ENCODE results near the gene CABP2. TPM values are rescaled to one million over a fixed set of nuclear protein-coding genes. Genes with fewer than 3 reads are reported as not detected.

CABP2 gene
- total RNA-seq, 3 donors from 2014 or later (not counting 1 experiment from before 2014, with no cell fraction given), result not detected

DNA sequence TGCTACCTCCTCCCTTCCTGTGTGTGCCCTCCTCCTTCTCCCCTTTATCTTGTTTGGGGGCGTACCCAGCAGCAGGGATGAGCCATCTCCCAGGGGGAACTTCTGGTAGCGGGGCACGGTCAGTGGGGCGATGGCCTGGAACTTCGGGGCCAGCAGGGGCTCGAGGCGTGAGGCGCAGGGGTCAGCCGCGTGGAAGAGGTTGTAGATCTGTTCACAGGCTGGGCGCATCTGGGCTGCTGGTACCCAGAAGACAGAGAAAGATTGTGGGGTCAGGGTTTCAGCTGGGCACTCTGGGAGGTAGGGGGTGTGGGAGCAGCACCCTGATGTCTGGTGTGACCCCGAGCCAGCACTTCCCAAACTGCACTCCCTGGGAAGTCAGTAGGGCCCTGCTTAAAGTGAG, 27.1 kb downstream of the CABP2 start:
- no peaks in the 10 kb centered on the region for H3K4me1 ChIP-seq (ENCODE audit: control insufficient read depth, insufficient read depth, low read length)
- peaks cover 84% of the 10 kb centered on the region for H3K36me3 ChIP-seq (ENCODE audit: control insufficient read depth, insufficient read depth, low read length)
- Mint-ChIP-seq H3K27ac (peak overlapping the region in 1 of 2 donors; percentile 49), H3K4me3 (no peak overlapping the region), H3K9me3 (no peaks in the 10 kb centered on the region), H3K36me3 (peaks cover 7% of the 10 kb centered on the region), H3K27me3 (ENCODE audit: low read depth in 2 of 2) (no peaks in the 10 kb centered on the region), H3K4me1 (peaks cover 6 to 8% of the 10 kb centered on the region in 2 donors)
- H3K4me3 ChIP-seq (ENCODE audit: low read length), result no peak overlapping the region
- TF ChIP-seq, protein P1, sequence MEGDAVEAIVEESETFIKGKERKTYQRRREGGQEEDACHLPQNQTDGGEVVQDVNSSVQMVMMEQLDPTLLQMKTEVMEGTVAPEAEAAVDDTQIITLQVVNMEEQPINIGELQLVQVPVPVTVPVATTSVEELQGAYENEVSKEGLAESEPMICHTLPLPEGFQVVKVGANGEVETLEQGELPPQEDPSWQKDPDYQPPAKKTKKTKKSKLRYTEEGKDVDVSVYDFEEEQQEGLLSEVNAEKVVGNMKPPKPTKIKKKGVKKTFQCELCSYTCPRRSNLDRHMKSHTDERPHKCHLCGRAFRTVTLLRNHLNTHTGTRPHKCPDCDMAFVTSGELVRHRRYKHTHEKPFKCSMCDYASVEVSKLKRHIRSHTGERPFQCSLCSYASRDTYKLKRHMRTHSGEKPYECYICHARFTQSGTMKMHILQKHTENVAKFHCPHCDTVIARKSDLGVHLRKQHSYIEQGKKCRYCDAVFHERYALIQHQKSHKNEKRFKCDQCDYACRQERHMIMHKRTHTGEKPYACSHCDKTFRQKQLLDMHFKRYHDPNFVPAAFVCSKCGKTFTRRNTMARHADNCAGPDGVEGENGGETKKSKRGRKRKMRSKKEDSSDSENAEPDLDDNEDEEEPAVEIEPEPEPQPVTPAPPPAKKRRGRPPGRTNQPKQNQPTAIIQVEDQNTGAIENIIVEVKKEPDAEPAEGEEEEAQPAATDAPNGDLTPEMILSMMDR (IDR thresholded peaks at IDR 0.05), result no peak
- H3K27ac ChIP-seq (ENCODE audit: low read length), result no peak overlapping the region
- intact Hi-C loops (cut with micrococcal nuclease), result no loop called here
- 96% methylated on average over 12 of the region's 12 CpGs for WGBS (ENCODE audit: insufficient coverage)
- ATAC-seq (no peak), DNase-seq (no peak)
- H3K9me3 ChIP-seq (ENCODE audit: control insufficient read depth, insufficient read depth, low read length), result no peaks in the 10 kb centered on the region
- H3K27me3 ChIP-seq (ENCODE audit: control insufficient read depth, insufficient read depth, low read length), result no peaks in the 10 kb centered on the region

GRCh38 chr11:67495234-67496005, 27.8 kb downstream of the CABP2 start:
- Mint-ChIP-seq H3K4me1 (peaks cover 0 to under 1% of the 10 kb centered on the region in 2 donors), H3K27me3 (ENCODE audit: low read depth in 2 of 2) (no peaks in the 10 kb centered on the region), H3K9me3 (no peaks in the 10 kb centered on the region), H3K27ac (no peak overlapping the region), H3K36me3 (no peaks in the 10 kb centered on the region), H3K4me3 (no peak overlapping the region)
- H3K4me1 ChIP-seq (ENCODE audit: control insufficient read depth, insufficient read depth, low read length), result no peaks in the 10 kb centered on the region
- H3K4me3 ChIP-seq (ENCODE audit: low read length), result no peak overlapping the region
- intact Hi-C loops (cut with micrococcal nuclease), result no loop called here
- H3K9me3 ChIP-seq (ENCODE audit: control insufficient read depth, insufficient read depth, low read length), result no peaks in the 10 kb centered on the region
- TF ChIP-seq, protein P1 (IDR thresholded peaks at IDR 0.05), result no peak
- H3K27me3 ChIP-seq (ENCODE audit: control insufficient read depth, insufficient read depth, low read length), result no peaks in the 10 kb centered on the region
- peaks cover 84% of the 10 kb centered on the region for H3K36me3 ChIP-seq (ENCODE audit: control insufficient read depth, insufficient read depth, low read length)
- no peak for DNase-seq
- 94% methylated on average over 13 of the region's 16 CpGs for WGBS (ENCODE audit: insufficient coverage)
- ATAC-seq, result no peak
- H3K27ac ChIP-seq (ENCODE audit: low read length), result no peak overlapping the region

DNA sequence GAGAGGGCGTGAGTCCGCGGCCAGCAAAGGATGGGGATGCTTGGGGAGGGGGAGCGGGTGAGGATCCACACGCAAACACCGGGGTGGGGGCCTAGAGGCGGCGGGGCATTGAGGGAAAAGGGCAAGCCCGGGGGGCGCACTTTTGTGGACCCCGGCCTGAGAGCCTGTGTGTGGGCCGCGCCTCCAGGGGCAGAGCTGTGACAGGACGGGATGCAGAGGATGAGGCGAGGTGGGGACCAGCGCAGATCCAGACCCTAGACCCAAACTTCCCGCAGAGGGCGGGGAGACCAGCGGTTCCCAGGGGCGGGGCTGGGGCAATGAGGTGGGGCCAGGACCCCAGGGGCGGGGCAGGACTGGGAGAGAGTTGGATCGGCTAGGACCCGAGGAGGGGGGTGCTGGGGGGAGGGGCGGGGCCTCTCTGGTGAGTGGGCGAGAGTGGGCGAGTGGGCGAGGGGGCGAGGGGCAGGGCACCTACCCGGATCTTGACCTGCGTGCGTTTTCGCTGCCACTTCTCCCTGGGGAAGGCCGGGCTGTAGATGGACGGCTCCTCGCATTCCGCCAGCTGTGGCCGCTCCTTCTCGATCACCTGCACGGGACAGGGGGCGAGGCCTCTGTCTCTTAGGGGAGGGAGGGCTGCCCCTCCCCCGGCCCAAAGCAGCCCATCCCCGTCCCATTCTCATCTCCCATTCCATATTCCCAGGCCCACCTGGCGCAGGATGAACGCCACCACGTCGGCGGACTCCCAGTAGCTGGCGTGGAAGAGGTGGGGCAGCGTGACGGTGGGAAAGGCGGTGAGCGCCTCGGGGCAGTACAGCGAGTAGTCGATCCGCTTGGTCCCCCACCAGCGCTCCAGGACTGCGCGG, 28.6 kb downstream of the CABP2 start:
- Mint-ChIP-seq H3K4me1 (peaks cover 3% of the 10 kb centered on the region in 2 donors), H3K27ac (no peak overlapping the region), H3K9me3 (no peaks in the 10 kb centered on the region), H3K4me3 (no peak overlapping the region), H3K36me3 (no peaks in the 10 kb centered on the region), H3K27me3 (ENCODE audit: low read depth in 2 of 2) (no peaks in the 10 kb centered on the region)
- TF ChIP-seq, protein P1 (IDR thresholded peaks at IDR 0.05), result no peak
- no peaks in the 10 kb centered on the region for H3K4me1 ChIP-seq (ENCODE audit: control insufficient read depth, insufficient read depth, low read length)
- no peak for DNase-seq
- H3K27me3 ChIP-seq (ENCODE audit: control insufficient read depth, insufficient read depth, low read length), result no peaks in the 10 kb centered on the region
- ATAC-seq, result peak in 1 of 3 donors; percentile 19
- intact Hi-C loops (cut with micrococcal nuclease), result no loop called here
- H3K4me3 ChIP-seq (ENCODE audit: low read length), result no peak overlapping the region
- peaks cover 86% of the 10 kb centered on the region for H3K36me3 ChIP-seq (ENCODE audit: control insufficient read depth, insufficient read depth, low read length)
- WGBS (ENCODE audit: insufficient coverage), result 96% methylated on average over 58 of the region's 59 CpGs
- no peaks in the 10 kb centered on the region for H3K9me3 ChIP-seq (ENCODE audit: control insufficient read depth, insufficient read depth, low read length)
- no peak overlapping the region for H3K27ac ChIP-seq (ENCODE audit: low read length)
